ENCODE measurements around the gene TOP3B.

TOP3B gene

DNA sequence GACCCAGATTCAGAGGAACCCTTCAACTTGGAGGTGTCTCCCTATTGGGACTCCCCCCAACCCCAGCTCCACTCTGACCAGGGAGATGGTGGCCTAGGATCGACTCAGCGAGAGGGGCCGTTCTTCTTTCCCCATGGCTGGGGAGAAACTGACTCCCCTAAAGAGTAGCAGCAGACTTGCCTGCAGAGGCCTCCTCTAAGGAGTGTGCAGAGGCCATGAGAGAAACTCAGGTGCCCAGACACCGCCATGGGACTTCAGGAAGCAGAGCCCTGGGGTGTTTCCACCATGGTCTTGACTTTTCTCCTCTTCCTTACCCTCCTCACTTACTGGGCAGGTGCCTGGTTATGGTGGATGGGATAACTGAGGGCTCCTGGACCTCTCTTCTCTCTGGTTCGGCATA is 2.6 kb upstream of the TOP3B start:
- Histone ChIP-seq H3F3A (ENCODE audit: insufficient read depth, low read length) (no peaks in the 10 kb centered on the region), H3K27ac (ENCODE audit: low read length) (no peak overlapping the region), H3K4me2 (ENCODE audit: low read depth, low read length) (no peak overlapping the region), H3K9me2 (replicated peaks; ENCODE audit: insufficient read depth, low read length) (no peaks in the 10 kb centered on the region), H4K20me1 (ENCODE audit: insufficient read depth, low read length) (no peaks in the 10 kb centered on the region), H2AFZ (ENCODE audit: low read length) (no peak overlapping the region), H3K4me3 (ENCODE audit: low read length) (no peak overlapping the region), H3K9me3 (replicated peaks; ENCODE audit: insufficient read depth, low read length) (no peaks in the 10 kb centered on the region), H3K27me3 (replicated peaks; ENCODE audit: insufficient read depth, low read length) (no peaks in the 10 kb centered on the region), H3K79me2 (ENCODE audit: low read length) (peaks cover 25% of the 10 kb centered on the region), H3K4me1 (ENCODE audit: low read length) (no peaks in the 10 kb centered on the region), H3K9ac (ENCODE audit: low read length) (no peak overlapping the region), H3K36me3 (replicated peaks; ENCODE audit: insufficient read depth, low read length) (no peaks in the 10 kb centered on the region)
- no peak for DNase-seq
- TF ChIP-seq, protein P1, sequence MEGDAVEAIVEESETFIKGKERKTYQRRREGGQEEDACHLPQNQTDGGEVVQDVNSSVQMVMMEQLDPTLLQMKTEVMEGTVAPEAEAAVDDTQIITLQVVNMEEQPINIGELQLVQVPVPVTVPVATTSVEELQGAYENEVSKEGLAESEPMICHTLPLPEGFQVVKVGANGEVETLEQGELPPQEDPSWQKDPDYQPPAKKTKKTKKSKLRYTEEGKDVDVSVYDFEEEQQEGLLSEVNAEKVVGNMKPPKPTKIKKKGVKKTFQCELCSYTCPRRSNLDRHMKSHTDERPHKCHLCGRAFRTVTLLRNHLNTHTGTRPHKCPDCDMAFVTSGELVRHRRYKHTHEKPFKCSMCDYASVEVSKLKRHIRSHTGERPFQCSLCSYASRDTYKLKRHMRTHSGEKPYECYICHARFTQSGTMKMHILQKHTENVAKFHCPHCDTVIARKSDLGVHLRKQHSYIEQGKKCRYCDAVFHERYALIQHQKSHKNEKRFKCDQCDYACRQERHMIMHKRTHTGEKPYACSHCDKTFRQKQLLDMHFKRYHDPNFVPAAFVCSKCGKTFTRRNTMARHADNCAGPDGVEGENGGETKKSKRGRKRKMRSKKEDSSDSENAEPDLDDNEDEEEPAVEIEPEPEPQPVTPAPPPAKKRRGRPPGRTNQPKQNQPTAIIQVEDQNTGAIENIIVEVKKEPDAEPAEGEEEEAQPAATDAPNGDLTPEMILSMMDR (IDR thresholded peaks at IDR 0.05; ENCODE audit: low read length), result no peak
- no peak for TF ChIP-seq EZH2 (optimal IDR thresholded peaks at IDR 0.05; ENCODE audit: low read depth, low read length)
- no peak for TF ChIP-seq EZH2phosphoT487 (IDR thresholded peaks at IDR 0.05; ENCODE audit: low read length)

GRCh38 chr22:21984793-21985192 is 2.2 kb upstream of the TOP3B start:
- Histone ChIP-seq H3F3A (ENCODE audit: insufficient read depth, low read length) (no peaks in the 10 kb centered on the region), H3K9ac (ENCODE audit: low read length) (no peak overlapping the region), H2AFZ (ENCODE audit: low read length) (no peak overlapping the region), H3K79me2 (ENCODE audit: low read length) (peaks cover 25% of the 10 kb centered on the region), H3K9me2 (replicated peaks; ENCODE audit: insufficient read depth, low read length) (no peaks in the 10 kb centered on the region), H3K4me3 (ENCODE audit: low read length) (no peak overlapping the region), H3K9me3 (replicated peaks; ENCODE audit: insufficient read depth, low read length) (no peaks in the 10 kb centered on the region), H3K27me3 (replicated peaks; ENCODE audit: insufficient read depth, low read length) (no peaks in the 10 kb centered on the region), H3K4me1 (ENCODE audit: low read length) (no peaks in the 10 kb centered on the region), H3K36me3 (replicated peaks; ENCODE audit: insufficient read depth, low read length) (no peaks in the 10 kb centered on the region), H3K4me2 (ENCODE audit: low read depth, low read length) (no peak overlapping the region), H3K27ac (ENCODE audit: low read length) (no peak overlapping the region), H4K20me1 (ENCODE audit: insufficient read depth, low read length) (no peaks in the 10 kb centered on the region)
- no peak for TF ChIP-seq EZH2 (optimal IDR thresholded peaks at IDR 0.05; ENCODE audit: low read depth, low read length)
- no peak for TF ChIP-seq EZH2phosphoT487 (IDR thresholded peaks at IDR 0.05; ENCODE audit: low read length)
- TF ChIP-seq, protein P1 (IDR thresholded peaks at IDR 0.05; ENCODE audit: low read length), result peak; percentile 37
- no peak for DNase-seq

- H3F3A ChIP-seq (ENCODE audit: insufficient read depth, low read length), result no peaks in the 10 kb centered on the region
- H3K9me3 ChIP-seq (replicated peaks; ENCODE audit: insufficient read depth, low read length), result no peaks in the 10 kb centered on the region
- H4K20me1 ChIP-seq (ENCODE audit: insufficient read depth, low read length), result no peaks in the 10 kb centered on the region
- TF ChIP-seq EZH2 (optimal IDR thresholded peaks at IDR 0.05; ENCODE audit: low read depth, low read length), result no peak
- no peaks in the 10 kb centered on the region for H3K4me1 ChIP-seq (ENCODE audit: low read length)
- H2AFZ ChIP-seq (ENCODE audit: low read length), result peak overlapping the region; percentile 98
- no peak for DNase-seq
- H3K27me3 ChIP-seq (replicated peaks; ENCODE audit: insufficient read depth, low read length), result no peaks in the 10 kb centered on the region
- no peaks in the 10 kb centered on the region for H3K9me2 ChIP-seq (replicated peaks; ENCODE audit: insufficient read depth, low read length)
- no peaks in the 10 kb centered on the region for H3K36me3 ChIP-seq (replicated peaks; ENCODE audit: insufficient read depth, low read length)
- peak overlapping the region; percentile 92 for H3K4me2 ChIP-seq (ENCODE audit: low read depth, low read length)
- H3K9ac ChIP-seq (ENCODE audit: low read length), result peak overlapping the region; percentile 95
- H3K27ac ChIP-seq (ENCODE audit: low read length), result no peak overlapping the region
- peak overlapping the region; percentile 97 for H3K4me3 ChIP-seq (ENCODE audit: low read length)
- peaks cover 43% of the 10 kb centered on the region for H3K79me2 ChIP-seq (ENCODE audit: low read length)
Measured at GRCh38 chr22:21981874-21982273, 713 bp downstream of the TOP3B start.

DNA sequence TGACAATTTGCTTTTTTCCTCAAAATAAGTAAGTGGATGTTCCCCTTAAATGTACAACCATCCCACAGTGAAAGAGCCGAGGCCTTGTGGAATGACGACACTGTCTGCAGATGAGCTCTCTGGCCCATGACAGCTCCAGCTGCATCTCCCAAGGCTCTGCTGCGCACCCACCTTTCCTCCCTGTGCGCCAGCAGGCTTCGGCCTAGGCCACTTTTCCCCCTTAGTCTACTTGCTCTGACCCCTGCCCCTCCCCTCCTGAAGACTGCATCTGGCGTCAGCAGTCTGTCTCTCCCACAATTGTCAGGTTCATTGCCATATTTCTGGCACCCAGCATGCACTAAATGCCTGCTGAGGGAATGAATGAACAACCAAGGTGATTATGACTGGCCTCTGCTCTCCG is 2.0 kb downstream of the TOP3B start:
- DNase-seq, result no peak
- H3F3A ChIP-seq (ENCODE audit: insufficient read depth, low read length), result no peaks in the 10 kb centered on the region
- H3K9ac ChIP-seq (ENCODE audit: low read length), result no peak overlapping the region
- H3K9me3 ChIP-seq (replicated peaks; ENCODE audit: insufficient read depth, low read length), result no peaks in the 10 kb centered on the region
- no peaks in the 10 kb centered on the region for H3K9me2 ChIP-seq (replicated peaks; ENCODE audit: insufficient read depth, low read length)
- H3K36me3 ChIP-seq (replicated peaks; ENCODE audit: insufficient read depth, low read length), result no peaks in the 10 kb centered on the region
- no peak overlapping the region for H3K4me2 ChIP-seq (ENCODE audit: low read depth, low read length)
- no peaks in the 10 kb centered on the region for H3K27me3 ChIP-seq (replicated peaks; ENCODE audit: insufficient read depth, low read length)
- H3K27ac ChIP-seq (ENCODE audit: low read length), result no peak overlapping the region
- H2AFZ ChIP-seq (ENCODE audit: low read length), result no peak overlapping the region
- H4K20me1 ChIP-seq (ENCODE audit: insufficient read depth, low read length), result no peaks in the 10 kb centered on the region
- TF ChIP-seq EZH2 (optimal IDR thresholded peaks at IDR 0.05; ENCODE audit: low read depth, low read length) (no peak), EZH2phosphoT487 (IDR thresholded peaks at IDR 0.05; ENCODE audit: low read length) (no peak)
- TF ChIP-seq, protein P1 (IDR thresholded peaks at IDR 0.05; ENCODE audit: low read length), result no peak
- H3K4me3 ChIP-seq (ENCODE audit: low read length), result no peak overlapping the region
- H3K4me1 ChIP-seq (ENCODE audit: low read length), result no peaks in the 10 kb centered on the region
- H3K79me2 ChIP-seq (ENCODE audit: low read length), result peaks cover 43% of the 10 kb centered on the region
